ENCODE results near the gene ADGRL3. TPM values are rescaled to one million over a fixed set of nuclear protein-coding genes. Genes with fewer than 3 reads are reported as not detected.

ADGRL3 gene
- total and polyA plus RNA-seq, 4 donors: 0.07 to 1.7 (median 0.82) TPM

GRCh38 chr4:61662362-61662761 is 462.2 kb downstream of the ADGRL3 start:
- H3K4me3 ChIP-seq (ENCODE audit: low read depth in 1 of 3, low read length in 3 of 3): no peak overlapping the region
- H3K9ac ChIP-seq (ENCODE audit: low read depth in 1 of 2, low read length in 2 of 2): no peak overlapping the region
- DNase-seq (ENCODE audit: low spot score): no peak

GRCh38 chr4:61663310-61663709 is 463.2 kb downstream of the ADGRL3 start:
- no peak for DNase-seq (ENCODE audit: low spot score)
- H3K27ac ChIP-seq (ENCODE audit: low read depth in 1 of 2, low read length in 2 of 2): no peak overlapping the region
- H3K4me3 ChIP-seq (ENCODE audit: low read depth in 1 of 3, low read length in 3 of 3): no peak overlapping the region
- no peaks in the 10 kb centered on the region for H3K36me3 ChIP-seq (ENCODE audit: control insufficient read depth in 4 of 4, insufficient read depth in 3 of 4, low read depth in 1 of 4, low read length in 3 of 4)
- no peak overlapping the region for H3K9ac ChIP-seq (ENCODE audit: low read depth in 1 of 2, low read length in 2 of 2)
- H3K9me3 ChIP-seq (ENCODE audit: control insufficient read depth in 4 of 4, low read length in 3 of 4): peaks cover 0 to 6% (median 2%) of the 10 kb centered on the region in 4 donors
- TF ChIP-seq YY1 (IDR thresholded peaks at IDR 0.05): no peak
- 96% methylated on average over 8 of the region's 8 CpGs for WGBS
- no peaks in the 10 kb centered on the region for H3K4me1 ChIP-seq (ENCODE audit: control insufficient read depth in 4 of 4, insufficient read depth in 4 of 4, low read length in 3 of 4)
- H3K27me3 ChIP-seq (ENCODE audit: control insufficient read depth in 4 of 4, insufficient read depth in 4 of 4, low read length in 3 of 4): no peaks in the 10 kb centered on the region

More at GRCh38 chr4:61662362-61662761, 462.2 kb downstream of the ADGRL3 start:
- no peak for TF ChIP-seq YY1 (IDR thresholded peaks at IDR 0.05)
- no peak for TF ChIP-seq TAF1 (conservative IDR thresholded peaks at IDR 0.05)
- TF ChIP-seq MAX (IDR thresholded peaks at IDR 0.05): no peak
- no peak for TF ChIP-seq RAD21 (IDR thresholded peaks at IDR 0.05)
- TF ChIP-seq JUND (IDR thresholded peaks at IDR 0.05): no peak
- TF ChIP-seq HNF4G (IDR thresholded peaks at IDR 0.05): no peak
- no peaks in the 10 kb centered on the region for H3K27me3 ChIP-seq (ENCODE audit: control insufficient read depth in 4 of 4, insufficient read depth in 4 of 4, low read length in 3 of 4)
- 95% methylated on average over 5 of the region's 5 CpGs for WGBS
- H3K27ac ChIP-seq (ENCODE audit: low read depth in 1 of 2, low read length in 2 of 2): no peak overlapping the region
- H3K4me1 ChIP-seq (ENCODE audit: control insufficient read depth in 4 of 4, insufficient read depth in 4 of 4, low read length in 3 of 4): no peaks in the 10 kb centered on the region
- H3K9me3 ChIP-seq (ENCODE audit: control insufficient read depth in 4 of 4, low read length in 3 of 4): peaks cover 0 to 6% (median 2%) of the 10 kb centered on the region in 4 donors
- H3K36me3 ChIP-seq (ENCODE audit: control insufficient read depth in 4 of 4, insufficient read depth in 3 of 4, low read depth in 1 of 4, low read length in 3 of 4): no peaks in the 10 kb centered on the region

- TF ChIP-seq YY1 (IDR thresholded peaks at IDR 0.05) (no peak), FOXA1 (IDR thresholded peaks at IDR 0.05) (no peak), HNF4G (IDR thresholded peaks at IDR 0.05) (no peak), ATF3 (IDR thresholded peaks at IDR 0.05) (no peak), RXRA (IDR thresholded peaks at IDR 0.05) (no peak), REST (IDR thresholded peaks at IDR 0.05) (no peak), RAD21 (IDR thresholded peaks at IDR 0.05) (no peak), ZBTB33 (IDR thresholded peaks at IDR 0.05) (no peak), NR2F2 (IDR thresholded peaks at IDR 0.05) (no peak)
- Histone ChIP-seq H3K27me3 (ENCODE audit: control insufficient read depth in 4 of 4, insufficient read depth in 4 of 4, low read length in 3 of 4) (no peaks in the 10 kb centered on the region), H3K36me3 (ENCODE audit: control insufficient read depth in 4 of 4, insufficient read depth in 3 of 4, low read depth in 1 of 4, low read length in 3 of 4) (no peaks in the 10 kb centered on the region), H3K4me3 (ENCODE audit: low read depth in 1 of 3, low read length in 3 of 3) (no peak overlapping the region), H3K9me3 (ENCODE audit: control insufficient read depth in 4 of 4, low read length in 3 of 4) (peaks cover 0 to 10% (median 5%) of the 10 kb centered on the region in 4 donors), H3K27ac (ENCODE audit: low read depth in 1 of 2, low read length in 2 of 2) (no peak overlapping the region), H3K4me1 (ENCODE audit: control insufficient read depth in 4 of 4, insufficient read depth in 4 of 4, low read length in 3 of 4) (no peaks in the 10 kb centered on the region), H3K9ac (ENCODE audit: low read depth in 1 of 2, low read length in 2 of 2) (no peak overlapping the region)
- DNase-seq (ENCODE audit: low spot score): no peak
Observed at GRCh38 chr4:61665649-61666048, 465.5 kb downstream of the ADGRL3 start.

Data from liver (tissue), 9 donors.